ENCODE results near the gene SLC32A1. TPM values are rescaled to one million over a fixed set of nuclear protein-coding genes. Genes with fewer than 3 reads are reported as not detected.

Gene SLC32A1
- total RNA-seq, 2 experiments from 2014 or later = not detected

GRCh38 chr20:38726804-38727606, 2.7 kb downstream of the SLC32A1 start:
- Histone ChIP-seq H3K36me3 (ENCODE audit: insufficient read depth, low read length) (no peaks in the 10 kb centered on the region), H3K9me3 (ENCODE audit: control insufficient read depth in 1 of 2, insufficient read depth in 1 of 2, low read length in 2 of 2) (peaks cover 0 to 73% of the 10 kb centered on the region in 2 experiments), H3K27ac (ENCODE audit: low read depth in 1 of 2, low read length in 2 of 2) (no peak overlapping the region), H3K4me3 (ENCODE audit: low read length) (no peak overlapping the region), H3K4me1 (ENCODE audit: insufficient read depth, low read length) (peaks cover 87% of the 10 kb centered on the region), H3K27me3 (ENCODE audit: control insufficient read depth in 1 of 2, insufficient read depth in 2 of 2, low read length in 2 of 2) (peaks cover 95 to 96% of the 10 kb centered on the region in 2 experiments)
- H3K36me3 Mint-ChIP-seq (ENCODE audit: low read depth) = no peaks in the 10 kb centered on the region
- peak in 11 of 14 experiments; percentile 13 to 74 (median 35) for DNase-seq
- no peak for ATAC-seq (ENCODE audit: poor library complexity)
- intact Hi-C loops (cut with DNase I, micrococcal nuclease) = no loop called here
- no peaks in the 10 kb centered on the region for H3K9me3 Mint-ChIP-seq
- ChIA-PET POLR2A (interaction anchor here (1.4 kb wide), 1 partner anchor 21 kb away, joined by 3 read pairs; the partner anchor contains the start of gene ACTR5), CTCF (interaction anchor here (0.8 to 1.4 kb wide), 2 partner anchors 21 to 25 kb away, joined by 3 to 6 read pairs; partner anchors contain the start of gene ACTR5)
- no peak for TF ChIP-seq CTCF (IDR thresholded peaks at IDR 0.05)
- H3K27ac Mint-ChIP-seq = peak overlapping the region; percentile 5
- peaks cover 71% of the 10 kb centered on the region for H3K4me1 Mint-ChIP-seq (ENCODE audit: low read depth)
- H3K27me3 Mint-ChIP-seq = peaks cover 88% of the 10 kb centered on the region
- H3K4me3 Mint-ChIP-seq = peak overlapping the region; percentile 36

DNA sequence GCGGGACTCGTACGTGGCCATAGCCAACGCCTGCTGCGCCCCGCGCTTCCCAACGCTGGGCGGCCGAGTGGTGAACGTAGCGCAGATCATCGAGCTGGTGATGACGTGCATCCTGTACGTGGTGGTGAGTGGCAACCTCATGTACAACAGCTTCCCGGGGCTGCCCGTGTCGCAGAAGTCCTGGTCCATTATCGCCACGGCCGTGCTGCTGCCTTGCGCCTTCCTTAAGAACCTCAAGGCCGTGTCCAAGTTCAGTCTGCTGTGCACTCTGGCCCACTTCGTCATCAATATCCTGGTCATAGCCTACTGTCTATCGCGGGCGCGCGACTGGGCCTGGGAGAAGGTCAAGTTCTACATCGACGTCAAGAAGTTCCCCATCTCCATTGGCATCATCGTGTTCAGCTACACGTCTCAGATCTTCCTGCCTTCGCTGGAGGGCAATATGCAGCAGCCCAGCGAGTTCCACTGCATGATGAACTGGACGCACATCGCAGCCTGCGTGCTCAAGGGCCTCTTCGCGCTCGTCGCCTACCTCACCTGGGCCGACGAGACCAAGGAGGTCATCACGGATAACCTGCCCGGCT, 3.4 kb downstream of the SLC32A1 start:
- no peak overlapping the region for H3K27ac ChIP-seq (ENCODE audit: low read depth in 1 of 2, low read length in 2 of 2)
- Mint-ChIP-seq H3K36me3 (ENCODE audit: low read depth) (no peaks in the 10 kb centered on the region), H3K9me3 (no peaks in the 10 kb centered on the region), H3K4me3 (peak overlapping the region; percentile 48), H3K27me3 (peaks cover 88% of the 10 kb centered on the region), H3K4me1 (ENCODE audit: low read depth) (peaks cover 71% of the 10 kb centered on the region), H3K27ac (no peak overlapping the region)
- ChIA-PET POLR2A (no interaction called here), CTCF (no interaction called here)
- peaks cover 87% of the 10 kb centered on the region for H3K4me1 ChIP-seq (ENCODE audit: insufficient read depth, low read length)
- intact Hi-C loops (cut with DNase I, micrococcal nuclease) = no loop called here
- no peak for TF ChIP-seq CTCF (IDR thresholded peaks at IDR 0.05)
- ATAC-seq (ENCODE audit: poor library complexity) (no peak), DNase-seq (peak in 2 of 14 experiments; percentile 52 to 58)
- H3K27me3 ChIP-seq (ENCODE audit: control insufficient read depth in 1 of 2, insufficient read depth in 2 of 2, low read length in 2 of 2) = peaks cover 91 to 96% of the 10 kb centered on the region in 2 experiments
- no peaks in the 10 kb centered on the region for H3K36me3 ChIP-seq (ENCODE audit: insufficient read depth, low read length)
- no peak overlapping the region for H3K4me3 ChIP-seq (ENCODE audit: low read length)
- peaks cover 0 to 73% of the 10 kb centered on the region in 2 experiments for H3K9me3 ChIP-seq (ENCODE audit: control insufficient read depth in 1 of 2, insufficient read depth in 1 of 2, low read length in 2 of 2)

- no peak overlapping the region for H3K27ac ChIP-seq (ENCODE audit: low read depth in 1 of 2, low read length in 2 of 2)
- Mint-ChIP-seq H3K9me3 (no peaks in the 10 kb centered on the region), H3K4me1 (ENCODE audit: low read depth) (peaks cover 67% of the 10 kb centered on the region), H3K27me3 (peaks cover 88% of the 10 kb centered on the region), H3K4me3 (peak overlapping the region; percentile 48), H3K36me3 (ENCODE audit: low read depth) (no peaks in the 10 kb centered on the region), H3K27ac (no peak overlapping the region)
- POLR2A ChIA-PET = interaction anchor here (1.7 kb wide), 1 partner anchor 19 kb away, joined by 6 read pairs; the partner anchor contains the start of gene ACTR5
- no peaks in the 10 kb centered on the region for H3K36me3 ChIP-seq (ENCODE audit: insufficient read depth, low read length)
- ATAC-seq (ENCODE audit: poor library complexity) (no peak), DNase-seq (peak in 2 of 14 experiments; percentile 21 to 33)
- intact Hi-C loops (cut with DNase I, micrococcal nuclease) = no loop called here
- TF ChIP-seq CTCF (IDR thresholded peaks at IDR 0.05) = no peak
- no peak overlapping the region for H3K4me3 ChIP-seq (ENCODE audit: low read length)
- H3K27me3 ChIP-seq (ENCODE audit: control insufficient read depth in 1 of 2, insufficient read depth in 2 of 2, low read length in 2 of 2) = peaks cover 91 to 96% of the 10 kb centered on the region in 2 experiments
- peaks cover 0 to 72% of the 10 kb centered on the region in 2 experiments for H3K9me3 ChIP-seq (ENCODE audit: control insufficient read depth in 1 of 2, insufficient read depth in 1 of 2, low read length in 2 of 2)
- CTCF ChIA-PET = no interaction called here
- H3K4me1 ChIP-seq (ENCODE audit: insufficient read depth, low read length) = peaks cover 86% of the 10 kb centered on the region
Observed at GRCh38 chr20:38728191-38728781, 4.0 kb downstream of the SLC32A1 start.

Data from CD4-positive, alpha-beta T cell (primary cell).